Measurements from ENCODE around the gene GNG13. TPM values are rescaled to one million over a fixed set of nuclear protein-coding genes. Genes with fewer than 3 reads are reported as not detected.

The GNG13 gene
- total RNA-seq, 4 donors from 2014 or later: not detected

- Histone ChIP-seq H3K27ac (no peak overlapping the region), H3K4me3 (no peak overlapping the region), H3K36me3 (no peaks in the 10 kb centered on the region), H3K4me1 (no peaks in the 10 kb centered on the region), H3K9me3 (no peaks in the 10 kb centered on the region), H3K27me3 (peaks cover 52% of the 10 kb centered on the region)
- no peak for ATAC-seq
- WGBS, 2 donors (ENCODE audit: low coverage in 1 of 2): no CpG with 5 or more reads among the region's 13 CpGs
- TF ChIP-seq POLR2A (IDR thresholded peaks at IDR 0.05) (no peak), EP300 (IDR thresholded peaks at IDR 0.05) (no peak), POLR2AphosphoS5 (IDR thresholded peaks at IDR 0.05) (no peak), CTCF (IDR thresholded peaks at IDR 0.05) (no peak)
Measured at GRCh38 chr16:770411-770810, 30.1 kb downstream of the GNG13 start.

- Histone ChIP-seq H3K4me1 (no peaks in the 10 kb centered on the region), H3K27ac (no peak overlapping the region), H3K9me3 (no peaks in the 10 kb centered on the region), H3K27me3 (peaks cover 52% of the 10 kb centered on the region), H3K4me3 (no peak overlapping the region), H3K36me3 (no peaks in the 10 kb centered on the region)
- ATAC-seq: no peak
- TF ChIP-seq POLR2A (IDR thresholded peaks at IDR 0.05) (no peak), CTCF (IDR thresholded peaks at IDR 0.05) (no peak), POLR2AphosphoS5 (IDR thresholded peaks at IDR 0.05) (no peak), EP300 (IDR thresholded peaks at IDR 0.05) (no peak)
- no CpG with 5 or more reads among the region's 19 CpGs for WGBS, 2 donors (ENCODE audit: low coverage in 1 of 2)
Measured at GRCh38 chr16:769934-770333, 30.6 kb downstream of the GNG13 start.

- Histone ChIP-seq H3K4me3 (no peak overlapping the region), H3K4me1 (no peaks in the 10 kb centered on the region), H3K27ac (no peak overlapping the region), H3K27me3 (peaks cover 52% of the 10 kb centered on the region), H3K9me3 (no peaks in the 10 kb centered on the region), H3K36me3 (no peaks in the 10 kb centered on the region)
- no CpG with 5 or more reads among the region's 20 CpGs for WGBS, 2 donors (ENCODE audit: low coverage in 1 of 2)
- TF ChIP-seq POLR2AphosphoS5 (IDR thresholded peaks at IDR 0.05): no peak
- TF ChIP-seq CTCF (IDR thresholded peaks at IDR 0.05): no peak
- TF ChIP-seq POLR2A (IDR thresholded peaks at IDR 0.05): no peak
- no peak for TF ChIP-seq EP300 (IDR thresholded peaks at IDR 0.05)
- no peak for ATAC-seq
Measured at GRCh38 chr16:769184-769784, 31.2 kb downstream of the GNG13 start.

GRCh38 chr16:768428-768827, 32.1 kb downstream of the GNG13 start:
- TF ChIP-seq EP300 (IDR thresholded peaks at IDR 0.05) (no peak), POLR2AphosphoS5 (IDR thresholded peaks at IDR 0.05) (no peak), POLR2A (IDR thresholded peaks at IDR 0.05) (no peak), CTCF (IDR thresholded peaks at IDR 0.05) (no peak)
- Histone ChIP-seq H3K27ac (no peak overlapping the region), H3K4me3 (no peak overlapping the region), H3K27me3 (peaks cover 55% of the 10 kb centered on the region), H3K9me3 (no peaks in the 10 kb centered on the region), H3K36me3 (no peaks in the 10 kb centered on the region), H3K4me1 (no peaks in the 10 kb centered on the region)
- WGBS, 2 donors (ENCODE audit: low coverage in 1 of 2): no CpG with 5 or more reads among the region's 21 CpGs
- ATAC-seq: no peak

- Histone ChIP-seq H3K27ac (no peak overlapping the region), H3K9me3 (no peaks in the 10 kb centered on the region), H3K4me3 (no peak overlapping the region), H3K36me3 (no peaks in the 10 kb centered on the region), H3K4me1 (no peaks in the 10 kb centered on the region), H3K27me3 (peaks cover 62% of the 10 kb centered on the region)
- TF ChIP-seq EP300 (IDR thresholded peaks at IDR 0.05): no peak
- TF ChIP-seq CTCF (IDR thresholded peaks at IDR 0.05): no peak
- no peak for TF ChIP-seq POLR2AphosphoS5 (IDR thresholded peaks at IDR 0.05)
- TF ChIP-seq POLR2A (IDR thresholded peaks at IDR 0.05): no peak
- ATAC-seq: no peak
- WGBS, 2 donors (ENCODE audit: low coverage in 1 of 2): 46% methylated on average over 4 of the region's 38 CpGs; no CpG with 5 or more reads in 1 of the 2 donors
Measured at GRCh38 chr16:767743-768235, 32.7 kb downstream of the GNG13 start.

Data from gastroesophageal sphincter (tissue), 4 donors.